HEK293T (cell line): ENCODE data around the gene CXCL10.
"Not testable (repeated sequence)": the region's sequence is repeated elsewhere in the genome, so short reads cannot be mapped to it uniquely, and the experiment has no call there.

Experiments
- ARNT ChIP-seq: fragments of 450-650 bp; IDR thresholded peaks from 2 replicates; pipeline ENCODE4 v1.6.1; 2017; ENCODE audit warnings: mild to moderate bottlenecking
- CTBP1 ChIP-seq: fragments of 450-650 bp; IDR thresholded peaks from 2 replicates; pipeline ENCODE4 v1.6.1; 2016; ENCODE audit warnings: borderline replicate concordance
- L3MBTL2 ChIP-seq: fragments of 450-650 bp; conservative IDR thresholded peaks from 2 replicates; pipeline ENCODE4 v1.6.1; 2016; ENCODE audit warnings: mild to moderate bottlenecking
- NFRKB ChIP-seq: fragments of 450-650 bp; IDR thresholded peaks from 2 replicates; pipeline ENCODE4 v1.6.1; 2016; ENCODE audit warnings: mild to moderate bottlenecking, moderate library complexity
- SP1 ChIP-seq: fragments of 450-650 bp; IDR thresholded peaks from 2 replicates; pipeline ENCODE4 v1.6.1; 2017
- SUZ12 ChIP-seq: fragments of 450-650 bp; IDR thresholded peaks from 2 replicates; pipeline ENCODE4 v1.6.1; 2016; ENCODE audit warnings: mild to moderate bottlenecking
- TF ChIP-seq, protein P1 (sequence below): fragments of 450-650 bp; IDR thresholded peaks from 2 replicates; pipeline ENCODE4 v1.6.1; 2016

DNA sequence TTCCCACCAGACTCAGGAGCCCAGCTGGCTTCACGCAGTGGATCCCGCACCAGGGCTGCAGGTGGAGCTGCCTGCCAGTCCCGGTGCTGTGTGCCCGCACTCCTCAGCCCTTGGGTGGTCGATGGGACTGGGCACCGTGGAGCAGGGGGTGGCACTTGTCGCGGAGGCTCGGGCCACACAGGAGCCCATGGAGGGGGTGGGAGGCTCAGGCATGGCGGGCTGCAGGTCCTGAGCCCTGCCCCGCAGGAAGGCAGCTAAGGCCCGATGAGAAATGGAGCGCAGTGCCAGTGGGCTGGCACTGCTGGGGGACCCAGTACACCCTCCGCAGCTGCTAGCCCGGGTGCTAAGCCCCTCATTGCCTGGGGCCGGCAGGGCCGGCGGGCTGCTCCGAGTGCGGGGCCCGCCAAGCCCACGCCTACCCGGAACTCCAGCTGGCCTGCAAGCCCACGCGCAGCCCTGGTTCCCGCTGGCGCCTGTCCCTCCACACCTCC lies 27.3 kb upstream of the CXCL10 start:
- TF ChIP-seq CTBP1, SP1, ARNT, L3MBTL2, SUZ12, NFRKB: not testable (repeated sequence)
- TF ChIP-seq, protein P1, sequence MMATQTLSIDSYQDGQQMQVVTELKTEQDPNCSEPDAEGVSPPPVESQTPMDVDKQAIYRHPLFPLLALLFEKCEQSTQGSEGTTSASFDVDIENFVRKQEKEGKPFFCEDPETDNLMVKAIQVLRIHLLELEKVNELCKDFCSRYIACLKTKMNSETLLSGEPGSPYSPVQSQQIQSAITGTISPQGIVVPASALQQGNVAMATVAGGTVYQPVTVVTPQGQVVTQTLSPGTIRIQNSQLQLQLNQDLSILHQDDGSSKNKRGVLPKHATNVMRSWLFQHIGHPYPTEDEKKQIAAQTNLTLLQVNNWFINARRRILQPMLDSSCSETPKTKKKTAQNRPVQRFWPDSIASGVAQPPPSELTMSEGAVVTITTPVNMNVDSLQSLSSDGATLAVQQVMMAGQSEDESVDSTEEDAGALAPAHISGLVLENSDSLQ = not testable (repeated sequence)
